Tibial artery (tissue), 4 donors: ENCODE data around the gene TBCD.

Source experiments
- DNase-seq, 2 donors: peaks; one replicate each; pipeline ENCODE4 v3.0.0-alpha.2; 2019
- H3K27ac ChIP-seq, 2 donors: fragments of 200-600 bp; sonication (generic) in 1 of 2; 1 replicate in 1 of 2; 2 replicates in 1 of 2; pipeline ENCODE4 v1.5.1; 2018 to 2019; ENCODE audit warnings: mild to moderate bottlenecking in 1 of 2
- H3K27me3 ChIP-seq, 2 donors: fragments of 200-600 bp; sonication (generic) in 1 of 2; one replicate each; pipeline versions ENCODE4 v1.5.1 to v1.6.0; 2016 to 2019
- H3K36me3 ChIP-seq, 3 donors: fragments of 200-600 bp; sonication (generic) in 2 of 3; one replicate each; pipeline ENCODE4 v1.5.1; 2016 to 2019; ENCODE audit warnings: mild to moderate bottlenecking in 2 of 3
- H3K4me1 ChIP-seq, 4 donors: fragments of 200-600 bp; sonication (generic) in 2 of 4; 1 replicate in 3 of 4; 2 replicates in 1 of 4; pipeline ENCODE4 v1.5.1; 2016 to 2019
- H3K4me3 ChIP-seq, 2 donors: fragments of 200-600 bp; sonication (generic) in 1 of 2; 1 replicate in 1 of 2; 2 replicates in 1 of 2; pipeline ENCODE4 v1.5.1; 2018 to 2019; ENCODE audit warnings: mild to moderate bottlenecking in 2 of 2
- H3K9me3 ChIP-seq, 3 donors: fragments of 200-600 bp; sonication (generic) in 1 of 3; one replicate each; pipeline ENCODE4 v1.5.1; 2016 to 2019
- intact Hi-C: fragments of 100-400 bp; cut with DNase I; formaldehyde crosslinking; loops from one replicate; pipeline ENCODE4 v1.15.0; 2023; ENCODE audit warnings: low total_unique reads
- TF ChIP-seq, protein P1 (sequence below), 2 experiments: fragments of 200-600 bp in 1 of 2; fragments of 450-650 bp in 1 of 2; IDR thresholded peaks; one replicate each; pipeline ENCODE4 v1.5.1; 2017 to 2019; ENCODE audit warnings: antibody characterized with exemption in 2 of 2, mild to moderate bottlenecking in 1 of 2, moderate library complexity in 1 of 2

Gene TBCD

DNA sequence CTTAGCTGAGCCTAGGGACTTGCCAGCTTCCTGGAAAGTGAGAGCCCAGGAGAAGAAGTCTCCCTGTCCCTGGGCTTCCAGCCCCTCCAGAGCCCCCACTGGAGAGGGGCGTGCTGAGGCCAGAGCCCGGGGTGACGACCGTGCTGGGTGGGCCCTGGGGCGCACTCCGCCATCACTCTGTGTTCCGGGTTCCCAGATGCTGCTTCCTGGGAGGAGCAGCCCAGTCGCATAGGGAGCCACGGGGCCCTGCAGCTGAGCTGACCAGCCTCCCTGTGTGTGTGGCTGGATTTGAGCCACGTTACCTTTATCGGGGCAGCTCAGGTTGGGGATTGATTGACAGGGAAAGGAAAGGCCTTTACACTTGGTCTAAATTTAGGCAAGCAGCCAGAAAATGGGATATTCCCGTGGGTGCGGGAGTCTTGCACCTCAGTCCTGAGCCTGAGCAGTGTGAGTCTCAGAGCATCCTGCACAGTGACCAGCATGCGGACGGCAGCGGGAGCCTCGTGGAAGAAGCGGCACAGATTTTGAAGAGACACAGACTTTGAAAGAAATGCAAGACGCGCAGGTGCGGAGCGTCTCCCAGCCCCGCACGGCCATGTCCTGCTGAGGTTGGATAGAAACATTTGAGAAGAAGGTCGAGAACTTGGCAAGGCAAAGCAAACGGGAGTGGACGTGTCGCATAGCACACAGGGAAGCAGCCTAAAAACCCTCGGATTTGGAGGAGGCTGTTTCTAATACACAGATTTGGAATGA is 139.2 kb downstream of the TBCD start:
- Histone ChIP-seq H3K4me1 (peaks cover 0 to 25% (median 4%) of the 10 kb centered on the region in 4 donors), H3K9me3 (no peaks in the 10 kb centered on the region), H3K27me3 (no peaks in the 10 kb centered on the region), H3K36me3 (peaks cover 0 to 19% (median 13%) of the 10 kb centered on the region in 3 donors), H3K27ac (no peak overlapping the region), H3K4me3 (no peak overlapping the region)
- no peak for DNase-seq
- intact Hi-C loops, result no loop called here
- TF ChIP-seq, protein P1, sequence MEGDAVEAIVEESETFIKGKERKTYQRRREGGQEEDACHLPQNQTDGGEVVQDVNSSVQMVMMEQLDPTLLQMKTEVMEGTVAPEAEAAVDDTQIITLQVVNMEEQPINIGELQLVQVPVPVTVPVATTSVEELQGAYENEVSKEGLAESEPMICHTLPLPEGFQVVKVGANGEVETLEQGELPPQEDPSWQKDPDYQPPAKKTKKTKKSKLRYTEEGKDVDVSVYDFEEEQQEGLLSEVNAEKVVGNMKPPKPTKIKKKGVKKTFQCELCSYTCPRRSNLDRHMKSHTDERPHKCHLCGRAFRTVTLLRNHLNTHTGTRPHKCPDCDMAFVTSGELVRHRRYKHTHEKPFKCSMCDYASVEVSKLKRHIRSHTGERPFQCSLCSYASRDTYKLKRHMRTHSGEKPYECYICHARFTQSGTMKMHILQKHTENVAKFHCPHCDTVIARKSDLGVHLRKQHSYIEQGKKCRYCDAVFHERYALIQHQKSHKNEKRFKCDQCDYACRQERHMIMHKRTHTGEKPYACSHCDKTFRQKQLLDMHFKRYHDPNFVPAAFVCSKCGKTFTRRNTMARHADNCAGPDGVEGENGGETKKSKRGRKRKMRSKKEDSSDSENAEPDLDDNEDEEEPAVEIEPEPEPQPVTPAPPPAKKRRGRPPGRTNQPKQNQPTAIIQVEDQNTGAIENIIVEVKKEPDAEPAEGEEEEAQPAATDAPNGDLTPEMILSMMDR (IDR thresholded peaks at IDR 0.05), result no peak

DNA sequence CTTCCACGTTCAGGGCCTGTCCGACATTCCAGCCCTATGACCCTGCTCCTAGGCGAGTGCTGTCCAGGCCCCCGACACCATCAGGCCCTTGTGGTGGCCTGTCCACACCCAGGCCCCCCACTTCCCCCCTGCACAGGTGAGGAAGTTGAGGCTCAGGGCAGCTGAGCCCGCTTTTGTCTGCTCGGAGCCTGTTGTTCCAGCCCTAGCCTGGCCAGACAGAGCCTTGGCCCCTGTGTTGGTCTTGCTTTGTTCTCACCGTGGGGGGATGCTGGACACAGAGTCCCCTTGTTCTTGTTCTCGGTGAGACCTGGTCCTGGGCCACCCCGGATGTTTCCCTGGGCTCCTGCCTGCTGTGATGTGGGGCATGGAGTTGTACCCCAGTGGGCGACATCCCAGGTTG is 140.0 kb downstream of the TBCD start:
- Histone ChIP-seq H3K4me1 (peaks cover 0 to 25% (median 4%) of the 10 kb centered on the region in 4 donors), H3K9me3 (no peaks in the 10 kb centered on the region), H3K27ac (no peak overlapping the region), H3K4me3 (no peak overlapping the region), H3K36me3 (peaks cover 0 to 19% (median 13%) of the 10 kb centered on the region in 3 donors), H3K27me3 (no peaks in the 10 kb centered on the region)
- TF ChIP-seq, protein P1 (IDR thresholded peaks at IDR 0.05), result no peak
- intact Hi-C loops, result no loop called here
- no peak for DNase-seq

DNA sequence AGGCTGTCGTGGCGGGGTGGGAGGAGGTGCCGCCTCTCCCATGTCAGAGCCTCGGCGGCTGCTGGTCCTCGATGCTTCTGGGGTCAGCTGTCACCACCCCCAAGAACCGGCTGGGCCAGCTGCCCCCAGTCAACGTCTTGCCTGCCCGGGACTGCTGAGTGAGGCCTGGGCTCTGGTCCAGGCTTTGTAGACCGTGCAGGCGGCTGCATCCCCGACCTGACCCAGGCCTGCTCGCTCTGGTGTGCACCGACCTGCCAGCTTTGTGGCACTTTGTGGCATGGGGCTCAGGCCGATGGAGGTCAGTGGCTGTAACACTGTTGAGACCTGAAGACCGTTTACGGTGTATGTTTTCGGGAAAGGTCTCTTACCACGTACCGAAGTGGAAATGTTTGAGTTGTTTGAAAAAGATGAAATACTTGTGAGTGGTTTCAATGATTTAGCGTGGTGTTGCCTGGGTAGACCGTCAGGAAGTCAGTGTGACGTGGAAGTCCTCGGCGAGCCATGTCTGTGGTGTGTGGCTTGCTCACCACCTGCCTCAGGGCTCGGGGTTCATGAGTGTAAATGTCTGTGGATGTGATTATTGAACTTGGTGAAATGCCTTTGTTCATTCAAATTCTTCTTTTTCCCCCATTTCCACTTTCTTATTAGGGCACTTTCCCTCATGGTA is 141.2 kb downstream of the TBCD start:
- Histone ChIP-seq H3K4me3 (no peak overlapping the region), H3K4me1 (peaks cover 0 to 25% (median 4%) of the 10 kb centered on the region in 4 donors), H3K9me3 (no peaks in the 10 kb centered on the region), H3K36me3 (peaks cover 0 to 19% (median 13%) of the 10 kb centered on the region in 3 donors), H3K27me3 (no peaks in the 10 kb centered on the region), H3K27ac (no peak overlapping the region)
- DNase-seq, result no peak
- intact Hi-C loops, result no loop called here
- TF ChIP-seq, protein P1 (IDR thresholded peaks at IDR 0.05), result no peak

DNA sequence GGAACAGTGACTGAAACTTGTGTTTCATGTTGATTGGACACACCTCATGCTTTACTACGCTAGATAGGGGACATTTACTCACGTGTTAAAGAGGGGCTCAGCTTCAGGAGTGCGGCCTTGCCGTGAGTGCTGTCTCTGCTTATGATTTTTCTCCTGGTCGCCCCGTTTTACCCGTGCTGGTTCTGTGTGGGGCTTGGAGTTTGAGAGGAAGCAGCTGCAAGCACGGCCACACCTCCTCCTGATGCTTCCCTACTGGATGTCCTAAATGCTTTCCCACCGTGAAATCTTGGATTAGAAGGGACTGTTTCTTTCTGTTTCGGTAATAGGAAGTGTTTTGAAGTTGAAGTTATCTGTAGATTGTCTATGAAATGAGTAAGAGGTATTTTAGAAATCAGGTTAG is 141.9 kb downstream of the TBCD start:
- Histone ChIP-seq H3K4me3 (no peak overlapping the region), H3K4me1 (peaks cover 0 to 19% (median 3%) of the 10 kb centered on the region in 4 donors), H3K36me3 (peaks cover 0 to 21% (median 13%) of the 10 kb centered on the region in 3 donors), H3K9me3 (no peaks in the 10 kb centered on the region), H3K27me3 (no peaks in the 10 kb centered on the region), H3K27ac (no peak overlapping the region)
- TF ChIP-seq, protein P1 (IDR thresholded peaks at IDR 0.05), result no peak
- intact Hi-C loops, result no loop called here
- DNase-seq, result no peak

DNA sequence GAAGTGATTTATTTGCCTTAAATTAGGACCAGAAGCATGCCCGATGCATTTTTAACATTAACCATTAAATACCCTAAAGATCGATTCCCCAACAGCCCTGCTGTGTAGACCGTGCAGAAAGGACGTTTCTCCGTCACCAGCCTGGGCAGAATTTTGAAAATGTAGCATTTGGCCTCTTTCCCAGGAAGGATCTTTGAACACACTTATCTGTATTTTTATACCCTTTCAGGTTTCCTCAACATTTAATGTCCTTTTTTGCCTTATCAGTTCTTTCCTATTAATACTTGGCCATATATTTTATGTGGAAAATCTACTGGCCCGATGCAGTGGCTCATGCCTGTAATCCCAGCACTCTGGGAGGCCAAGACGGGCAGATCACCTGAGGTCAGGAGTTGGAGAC is 142.5 kb downstream of the TBCD start:
- H3K4me1 ChIP-seq, result peaks cover 0 to 15% (median under 1%) of the 10 kb centered on the region in 4 donors
- DNase-seq, result no peak
- no peak overlapping the region for H3K4me3 ChIP-seq
- TF ChIP-seq, protein P1 (IDR thresholded peaks at IDR 0.05), result no peak
- no peaks in the 10 kb centered on the region for H3K27me3 ChIP-seq
- no peak overlapping the region for H3K27ac ChIP-seq
- no peaks in the 10 kb centered on the region for H3K9me3 ChIP-seq
- intact Hi-C loops, result no loop called here
- peaks cover 0 to 26% (median 13%) of the 10 kb centered on the region in 3 donors for H3K36me3 ChIP-seq
